ENCODE results near the gene ATPAF2.

The ATPAF2 gene

DNA sequence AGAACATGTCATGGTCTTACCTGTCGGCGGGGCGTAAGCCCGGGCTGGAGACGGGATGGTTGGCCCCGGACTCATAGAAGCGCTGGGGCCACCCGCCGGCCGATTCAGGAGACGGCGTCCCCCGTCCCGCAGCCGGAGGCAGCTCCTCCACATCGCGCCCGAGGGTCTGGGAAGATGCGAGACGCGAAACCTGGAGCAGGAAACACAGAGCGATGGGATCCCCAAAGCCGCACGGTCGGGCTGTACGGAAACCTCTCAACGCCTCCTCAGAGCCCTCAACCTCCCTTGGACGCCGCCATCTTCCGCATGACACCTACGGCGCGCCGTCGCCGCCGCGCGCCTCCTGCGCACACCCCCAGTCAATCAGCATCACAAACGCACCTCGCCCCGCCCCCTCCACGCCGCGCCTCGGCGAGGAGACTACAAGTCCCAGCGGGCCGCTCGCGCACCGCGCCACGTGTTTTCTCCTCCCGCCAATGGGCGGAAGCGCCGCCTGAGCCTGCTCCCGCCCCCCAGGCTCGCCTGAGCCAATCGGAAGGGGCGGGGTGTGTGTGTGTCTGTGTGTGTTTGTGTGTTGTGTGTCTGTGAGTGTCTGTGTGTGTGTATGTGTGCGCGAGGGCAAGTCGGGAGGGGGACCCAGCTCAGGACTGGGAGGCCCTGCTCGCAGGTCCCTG is at the start of gene ATPAF2, which contains the start of gene GID4:
Gene ATPAF2, minus strand, starts transcription at position 308 of the 674 bp plus-strand sequence. Its CDS starts 155 bp downstream, at position 153.
Gene GID4, plus strand, starts transcription at position 548 of the 674 bp plus-strand sequence. Its CDS starts 57 bp downstream, at position 605.
- DNase-seq (ENCODE audit: low spot score), result peak; percentile 97

GRCh38 chr17:18087610-18088491 is 48.9 kb upstream of the ATPAF2 start, which contains the start of gene DRG2:
DRG2 (plus strand) TSS chr17:18087948; CDS start chr17:18088024, 76 bp downstream.
- peak; percentile 89 for DNase-seq (ENCODE audit: low spot score)

- DNase-seq (ENCODE audit: low spot score), result no peak
These were observed 45.3 kb upstream of the ATPAF2 start for GRCh38 chr17:18084256-18084655.

GRCh38 chr17:18079543-18079942 is 40.6 kb upstream of the ATPAF2 start:
- DNase-seq (ENCODE audit: low spot score), result no peak

DNA sequence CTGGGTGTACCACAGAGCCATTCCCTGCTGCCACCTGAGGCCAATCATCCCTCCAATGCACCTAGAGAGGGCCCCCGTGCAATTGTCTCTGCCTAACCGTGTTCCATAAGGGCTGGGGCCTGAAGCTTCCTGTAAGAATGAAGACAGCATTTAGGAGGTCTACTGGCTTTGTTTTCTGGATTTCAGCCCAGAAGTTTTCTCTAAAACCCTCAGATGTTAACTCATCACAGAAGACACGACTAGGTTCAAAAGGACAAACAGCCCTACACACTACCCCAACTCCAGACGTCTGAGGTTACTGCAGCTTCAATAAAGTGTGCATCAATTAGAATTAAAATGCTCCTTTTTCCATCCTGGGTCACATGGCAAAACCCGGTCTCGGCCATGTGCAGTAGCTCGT is 38.0 kb upstream of the ATPAF2 start:
- DNase-seq (ENCODE audit: low spot score), result no peak

- DNase-seq (ENCODE audit: low spot score), result no peak
These were observed 35.8 kb upstream of the ATPAF2 start for GRCh38 chr17:18074566-18075272.

DNA sequence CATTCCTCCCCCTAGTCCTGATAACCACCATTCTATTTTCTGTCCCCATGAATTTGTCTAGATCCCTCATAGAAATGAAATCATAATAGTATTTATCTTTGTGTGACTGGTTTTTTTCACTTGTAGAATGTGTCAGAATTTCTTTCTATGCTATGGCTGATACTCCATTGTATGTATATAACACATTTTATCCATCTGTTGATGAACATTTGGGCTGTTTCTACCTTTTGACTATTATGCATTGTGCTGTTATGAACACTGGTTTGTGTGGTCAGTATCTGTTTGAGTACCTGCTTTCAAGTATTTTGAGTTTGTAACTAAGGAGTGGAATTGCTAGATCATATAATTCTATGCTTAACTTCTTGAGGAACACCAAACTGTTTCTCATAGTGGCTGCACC is 32.8 kb upstream of the ATPAF2 start:
- DNase-seq (ENCODE audit: low spot score), result no peak

DNA sequence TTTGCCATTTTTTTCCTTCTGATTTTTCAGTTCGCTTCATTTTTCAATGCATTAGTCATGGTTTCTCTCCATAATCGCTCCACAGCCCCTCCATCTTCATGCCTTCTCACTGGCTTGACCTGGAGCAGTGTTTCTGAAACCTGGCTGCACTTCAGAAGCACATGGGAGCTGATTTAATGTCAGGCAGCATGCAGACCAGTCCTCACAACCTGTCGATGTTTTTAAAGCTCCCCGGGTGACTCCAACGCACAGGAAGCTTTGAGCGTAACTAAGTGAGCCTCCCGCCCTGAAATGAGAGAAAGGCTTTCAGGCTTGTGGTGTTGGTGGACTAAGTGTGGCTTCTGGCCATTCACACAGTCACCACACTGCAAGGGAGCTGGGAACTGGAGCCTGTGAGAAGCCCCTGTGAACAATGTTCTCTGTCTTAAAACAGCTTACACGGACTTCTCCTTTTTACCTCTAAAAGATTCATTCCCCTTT is 31.9 kb upstream of the ATPAF2 start:
- DNase-seq (ENCODE audit: low spot score), result peak; percentile 59

- peak; percentile 56 for DNase-seq (ENCODE audit: low spot score)
These were observed 30.1 kb upstream of the ATPAF2 start for GRCh38 chr17:18069101-18069500.

DNA sequence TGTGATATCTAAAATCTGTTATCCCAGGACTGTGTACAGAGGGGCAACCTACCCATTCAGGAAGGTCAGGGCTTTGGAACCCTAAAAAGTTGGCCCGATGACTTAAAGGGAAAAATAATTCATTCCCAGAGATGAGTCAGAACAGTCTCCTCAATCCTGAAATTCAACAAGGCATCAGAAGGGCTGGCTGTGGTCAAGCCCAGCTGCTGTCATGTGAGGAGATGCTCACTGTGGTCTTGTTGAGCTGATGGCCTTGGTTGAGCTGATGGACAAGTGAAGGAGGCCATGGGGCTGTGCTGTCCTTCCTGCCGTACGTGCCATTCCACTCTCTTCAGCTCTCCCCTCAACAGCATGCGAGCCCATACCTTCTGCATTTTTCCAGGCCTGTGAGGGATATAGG is 27.9 kb upstream of the ATPAF2 start:
- no peak for DNase-seq (ENCODE audit: low spot score)

DNA sequence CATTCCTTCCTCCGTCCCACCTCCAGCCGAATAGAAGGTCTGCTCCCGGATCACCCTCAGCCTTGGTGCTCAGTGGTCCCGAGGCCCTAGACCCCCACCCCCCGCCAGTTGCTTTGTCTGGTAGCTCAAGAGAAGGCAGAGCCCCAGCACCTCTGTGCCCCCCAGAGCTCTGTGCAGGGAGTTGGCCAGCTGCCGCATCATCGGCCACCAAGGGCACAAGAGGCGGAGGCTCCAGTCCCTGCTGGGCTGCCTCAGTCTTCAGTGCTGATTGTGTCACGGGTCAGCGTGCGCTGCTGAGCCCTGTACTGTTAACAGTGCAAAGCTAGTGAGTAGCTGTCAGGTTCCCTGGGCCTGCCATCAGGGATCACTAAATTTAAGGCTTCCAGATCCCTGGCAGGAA is 26.6 kb upstream of the ATPAF2 start:
- DNase-seq (ENCODE audit: low spot score), result no peak

- no peak for DNase-seq (ENCODE audit: low spot score)
These were observed 25.1 kb upstream of the ATPAF2 start for GRCh38 chr17:18064053-18064452.

GRCh38 chr17:18059283-18059682 is 20.3 kb upstream of the ATPAF2 start:
- no peak for DNase-seq (ENCODE audit: low spot score)

GRCh38 chr17:18056214-18056613 is 17.2 kb upstream of the ATPAF2 start:
- no peak for DNase-seq (ENCODE audit: low spot score)

DNA sequence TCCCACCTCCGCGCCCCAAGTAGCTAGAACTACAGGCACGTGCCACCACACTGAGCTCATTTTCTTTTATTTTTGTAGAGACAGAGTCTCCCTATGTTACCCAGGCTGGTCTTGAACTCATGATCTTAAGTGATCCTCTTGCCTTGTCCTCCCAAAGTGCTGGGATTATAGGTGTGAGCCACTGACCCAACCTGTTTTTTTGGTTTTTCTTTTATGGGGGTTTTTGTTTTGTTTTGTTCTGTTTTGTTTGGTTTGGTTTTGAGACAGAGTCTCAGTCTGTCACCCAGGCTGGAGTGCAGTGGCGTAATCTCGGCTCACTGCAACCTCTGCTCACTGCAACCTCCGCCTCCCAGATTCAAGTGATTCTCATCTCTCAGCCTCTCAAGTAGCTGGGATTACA is 16.6 kb upstream of the ATPAF2 start:
- no peak for DNase-seq (ENCODE audit: low spot score)

GRCh38 chr17:18045691-18046350 is 6.9 kb upstream of the ATPAF2 start:
- DNase-seq (ENCODE audit: low spot score), result no peak

DNA sequence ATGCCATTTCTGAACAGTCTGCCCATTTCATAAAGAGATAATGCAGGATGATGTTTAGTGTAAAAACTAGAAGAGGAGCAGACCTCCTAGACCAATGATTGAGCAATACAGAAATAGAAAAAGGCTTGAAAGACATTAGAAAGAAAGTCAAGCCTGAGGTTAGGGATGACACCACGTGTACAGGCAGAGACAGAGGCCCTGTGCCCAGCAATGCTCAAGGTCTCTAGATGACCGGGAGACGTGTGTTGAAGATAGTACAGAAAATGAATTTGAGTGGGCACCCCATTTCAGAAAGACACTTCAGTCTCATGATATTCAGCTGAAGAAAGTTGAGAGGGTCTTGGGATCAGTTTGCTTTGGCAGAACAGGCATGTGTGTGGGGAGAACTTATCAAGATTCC is 5.6 kb upstream of the ATPAF2 start:
- no peak for DNase-seq (ENCODE audit: low spot score)

DNA sequence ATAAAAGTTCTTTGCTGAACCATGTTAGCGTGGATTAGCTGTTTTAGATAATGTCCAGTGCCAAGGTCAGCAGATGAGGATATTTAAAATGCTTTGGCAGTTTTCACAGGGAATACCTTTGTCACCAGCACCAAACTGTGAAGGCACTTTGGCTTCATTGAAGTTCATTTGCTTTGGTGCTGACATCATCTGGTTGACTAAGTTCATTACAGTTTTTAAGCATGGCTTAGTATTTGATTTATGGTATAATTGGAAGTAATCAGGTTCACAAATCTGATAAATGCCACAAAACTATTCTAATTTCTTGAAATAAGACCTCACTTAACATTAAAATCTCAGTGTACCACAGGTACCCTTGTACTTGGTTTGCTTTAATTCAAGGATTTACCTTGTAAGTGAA is 4.5 kb upstream of the ATPAF2 start:
- peak; percentile 28 for DNase-seq (ENCODE audit: low spot score)

GRCh38 chr17:18042983-18043382 is 4.0 kb upstream of the ATPAF2 start:
- DNase-seq (ENCODE audit: low spot score), result no peak

GRCh38 chr17:18041776-18042175 is 2.8 kb upstream of the ATPAF2 start:
- no peak for DNase-seq (ENCODE audit: low spot score)

DNA sequence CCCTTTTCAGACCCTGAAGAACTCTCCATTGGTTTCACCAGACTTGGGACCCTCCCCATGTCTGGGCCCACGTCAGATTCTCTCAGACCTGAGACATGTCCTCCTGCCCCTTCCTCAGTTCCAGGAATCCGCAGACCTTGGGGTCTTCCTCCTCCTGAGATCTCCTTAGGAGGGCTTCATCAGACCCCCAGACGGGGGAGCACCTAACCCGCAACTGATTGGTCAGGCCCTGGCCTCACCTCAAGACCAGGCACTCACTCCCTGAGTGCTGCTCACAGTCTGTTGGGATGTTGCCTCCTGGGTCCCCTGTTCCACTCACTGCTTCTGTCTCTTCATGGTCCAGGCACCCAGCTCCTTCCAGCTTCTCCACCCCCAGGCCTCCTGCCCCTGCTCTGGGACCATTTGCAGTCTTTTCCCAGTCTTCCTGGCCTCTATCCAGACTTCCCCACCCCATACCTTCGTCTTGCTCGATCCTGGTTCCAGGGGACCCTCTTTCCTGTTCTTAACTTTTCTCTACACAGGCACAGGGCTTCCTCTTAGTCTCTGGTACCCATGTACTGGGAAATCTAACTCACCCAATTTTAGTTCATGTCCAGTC is 1.4 kb upstream of the ATPAF2 start:
- DNase-seq (ENCODE audit: low spot score), result no peak

All from SW480 (cell line).